Jurkat, Clone E6-1 (cell line): Measurements from ENCODE around the gene FYN.
"Not testable (repeated sequence)": the region's sequence is repeated elsewhere in the genome, so short reads cannot be mapped to it uniquely, and the experiment has no call there.

Source experiments
- DNase-seq: peaks from one replicate; pipeline ENCODE4 v3.0.0-alpha.2; 2011; ENCODE audit warnings: low read depth, low spot score
- H3K4me3 ChIP-seq: 2 replicates; pipeline ENCODE4 v1.5.1; 2011; ENCODE audit warnings: mild to moderate bottlenecking, low read length, control low read depth, moderate library complexity

Gene FYN

GRCh38 chr6:111634981-111635380 is 238.3 kb downstream of the FYN start:
- not testable (repeated sequence) for DNase-seq, H3K4me3 ChIP-seq

GRCh38 chr6:111633822-111634221 is 239.4 kb downstream of the FYN start:
- DNase-seq, result no peak
- no peak overlapping the region for H3K4me3 ChIP-seq

GRCh38 chr6:111632468-111633247 is 240.6 kb downstream of the FYN start:
- DNase-seq, result no peak
- no peak overlapping the region for H3K4me3 ChIP-seq

- no peak for DNase-seq
These were observed 241.3 kb downstream of the FYN start for GRCh38 chr6:111631903-111632460.

GRCh38 chr6:111631018-111631417 is 242.2 kb downstream of the FYN start:
- no peak for DNase-seq
- no peak overlapping the region for H3K4me3 ChIP-seq

More at GRCh38 chr6:111631903-111632460, 241.3 kb downstream of the FYN start:
- H3K4me3 ChIP-seq, result no peak overlapping the region

GRCh38 chr6:111628142-111628850 is 245.0 kb downstream of the FYN start:
- no peak for DNase-seq

GRCh38 chr6:111626441-111626840 is 246.8 kb downstream of the FYN start:
- no peak for DNase-seq
- no peak overlapping the region for H3K4me3 ChIP-seq

More at GRCh38 chr6:111628142-111628850, 245.0 kb downstream of the FYN start:
- no peak overlapping the region for H3K4me3 ChIP-seq

GRCh38 chr6:111625461-111626391 is 247.5 kb downstream of the FYN start:
- no peak for DNase-seq
- H3K4me3 ChIP-seq, result no peak overlapping the region

GRCh38 chr6:111625099-111625416 is 248.2 kb downstream of the FYN start:
- no peak overlapping the region for H3K4me3 ChIP-seq
- DNase-seq, result no peak

- H3K4me3 ChIP-seq, result no peak overlapping the region
- DNase-seq, result no peak
These were observed 248.7 kb downstream of the FYN start for GRCh38 chr6:111624401-111625098.

GRCh38 chr6:111623046-111623718 is 250.1 kb downstream of the FYN start:
- H3K4me3 ChIP-seq, result no peak overlapping the region
- DNase-seq, result no peak

- no peak overlapping the region for H3K4me3 ChIP-seq
- DNase-seq, result no peak
These were observed 253.1 kb downstream of the FYN start for GRCh38 chr6:111620169-111620568.

GRCh38 chr6:111618407-111618806 is 254.8 kb downstream of the FYN start:
- H3K4me3 ChIP-seq, result no peak overlapping the region
- DNase-seq, result no peak

GRCh38 chr6:111617149-111617548 is 256.1 kb downstream of the FYN start:
- no peak overlapping the region for H3K4me3 ChIP-seq
- DNase-seq, result peak; percentile 16

GRCh38 chr6:111615916-111616612 is 257.2 kb downstream of the FYN start:
- no peak for DNase-seq
- H3K4me3 ChIP-seq, result no peak overlapping the region

- H3K4me3 ChIP-seq, result no peak overlapping the region
These were observed 258.2 kb downstream of the FYN start for GRCh38 chr6:111614833-111615582.

GRCh38 chr6:111612379-111612778 is 260.9 kb downstream of the FYN start:
- no peak overlapping the region for H3K4me3 ChIP-seq
- no peak for DNase-seq

More at GRCh38 chr6:111614833-111615582, 258.2 kb downstream of the FYN start:
- DNase-seq, result no peak
